HG02678 (cell line): ENCODE data around the gene CLEC4F.

Experiments
- ATAC-seq: cut with Tn5 transposase; IDR thresholded peaks from one replicate; pipeline ENCODE4 v1.9.1; 2021; ENCODE audit warnings: mild to moderate bottlenecking, moderate library complexity; ENCODE audit not compliant: unreplicated experiment

Gene CLEC4F

GRCh38 chr2:70789304-70790135 is 30.9 kb downstream of the CLEC4F start:
- ATAC-seq: no peak

GRCh38 chr2:70785137-70785911 is 35.1 kb downstream of the CLEC4F start:
- ATAC-seq: no peak

- no peak for ATAC-seq
These were observed 36.1 kb downstream of the CLEC4F start for GRCh38 chr2:70784320-70784719.

- no peak for ATAC-seq
These were observed 40.4 kb downstream of the CLEC4F start for GRCh38 chr2:70779911-70780545.

GRCh38 chr2:70779491-70779890 is 40.9 kb downstream of the CLEC4F start:
- ATAC-seq: no peak

GRCh38 chr2:70778676-70779075 is 41.7 kb downstream of the CLEC4F start:
- ATAC-seq: no peak

GRCh38 chr2:70777450-70777849 is 42.9 kb downstream of the CLEC4F start:
- no peak for ATAC-seq

GRCh38 chr2:70776266-70776665 is 44.1 kb downstream of the CLEC4F start:
- no peak for ATAC-seq

- ATAC-seq: no peak
These were observed 45.3 kb downstream of the CLEC4F start for GRCh38 chr2:70775141-70775540.

GRCh38 chr2:70772486-70773155 is 47.8 kb downstream of the CLEC4F start:
- no peak for ATAC-seq

GRCh38 chr2:70771446-70771845 is 49.0 kb downstream of the CLEC4F start:
- peak; percentile 63 for ATAC-seq

- no peak for ATAC-seq
These were observed 50.9 kb downstream of the CLEC4F start for GRCh38 chr2:70769450-70769849.

GRCh38 chr2:70768590-70769085 is 51.8 kb downstream of the CLEC4F start:
- ATAC-seq: no peak

- no peak for ATAC-seq
These were observed 52.5 kb downstream of the CLEC4F start, which contains the start of gene ADD2 for GRCh38 chr2:70767699-70768589. Gene ADD2, minus strand, starts transcription at chr2:70768200. Its CDS starts 61,792 bp downstream, at chr2:70706408.

- ATAC-seq: no peak
These were observed 53.2 kb downstream of the CLEC4F start for GRCh38 chr2:70767079-70767698.

- no peak for ATAC-seq
These were observed 53.9 kb downstream of the CLEC4F start for GRCh38 chr2:70766357-70767078.

- no peak for ATAC-seq
These were observed 54.9 kb downstream of the CLEC4F start for GRCh38 chr2:70765507-70765906.

GRCh38 chr2:70759446-70759845 is 61.0 kb downstream of the CLEC4F start:
- ATAC-seq: no peak
